ENCODE results near the gene MEGF9. TPM values are rescaled to one million over a fixed set of nuclear protein-coding genes. Genes with fewer than 3 reads are reported as not detected.

The MEGF9 gene
- total and polyA plus RNA-seq, 2 of the 13 experiments (the other 11 are each of a cell fraction or from before 2014, with no cell fraction given), result 3.1 to 3.3 TPM

GRCh38 chr9:120562861-120563443 is 151.3 kb downstream of the MEGF9 start (continued):
- TF ChIP-seq ZNF513 (CRISPR knock-in tag; conservative IDR thresholded peaks at IDR 0.05), result no peak
- TF ChIP-seq SMYD3 (CRISPR knock-in tag; IDR thresholded peaks at IDR 0.05), result no peak
- no peak for TF ChIP-seq ZNF577 (CRISPR knock-in tag; IDR thresholded peaks at IDR 0.05; ENCODE audit: borderline replicate concordance, low read depth)
- TF ChIP-seq, protein P1, sequence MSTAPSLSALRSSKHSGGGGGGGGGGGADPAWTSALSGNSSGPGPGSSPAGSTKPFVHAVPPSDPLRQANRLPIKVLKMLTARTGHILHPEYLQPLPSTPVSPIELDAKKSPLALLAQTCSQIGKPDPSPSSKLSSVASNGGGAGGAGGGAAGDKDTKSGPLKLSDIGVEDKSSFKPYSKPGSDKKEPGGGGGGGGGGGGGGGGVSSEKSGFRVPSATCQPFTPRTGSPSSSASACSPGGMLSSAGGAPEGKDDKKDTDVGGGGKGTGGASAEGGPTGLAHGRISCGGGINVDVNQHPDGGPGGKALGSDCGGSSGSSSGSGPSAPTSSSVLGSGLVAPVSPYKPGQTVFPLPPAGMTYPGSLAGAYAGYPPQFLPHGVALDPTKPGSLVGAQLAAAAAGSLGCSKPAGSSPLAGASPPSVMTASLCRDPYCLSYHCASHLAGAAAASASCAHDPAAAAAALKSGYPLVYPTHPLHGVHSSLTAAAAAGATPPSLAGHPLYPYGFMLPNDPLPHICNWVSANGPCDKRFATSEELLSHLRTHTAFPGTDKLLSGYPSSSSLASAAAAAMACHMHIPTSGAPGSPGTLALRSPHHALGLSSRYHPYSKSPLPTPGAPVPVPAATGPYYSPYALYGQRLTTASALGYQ (CRISPR knock-in tag; IDR thresholded peaks at IDR 0.05), result no peak
- no peak for TF ChIP-seq E2F2 (CRISPR knock-in tag; IDR thresholded peaks at IDR 0.05; ENCODE audit: borderline replicate concordance)
- no peak for TF ChIP-seq U2AF2 (IDR thresholded peaks at IDR 0.05; ENCODE audit: low read depth, low read length)

GRCh38 chr9:120561709-120562108 is 152.6 kb downstream of the MEGF9 start:
- peaks cover 17 to 56% of the 10 kb centered on the region in 2 experiments for H3K36me3 ChIP-seq (replicated peaks in 1 of 2; ENCODE audit: control insufficient read depth in 1 of 2, insufficient read depth in 2 of 2, low read length in 2 of 2)
- FAIRE-seq, result no peak
- no peaks in the 10 kb centered on the region for H3K9me3 ChIP-seq (ENCODE audit: low read length)
- DNase-seq (ENCODE audit: low spot score), result no peak
- no peak for ATAC-seq
- H3K9ac ChIP-seq (ENCODE audit: insufficient read depth, low read depth, low read length), result no peak overlapping the region
- no peak overlapping the region for H3K4me2 ChIP-seq (ENCODE audit: low read depth, low read length)
- H4K20me1 ChIP-seq (ENCODE audit: insufficient read depth, low read length), result no peaks in the 10 kb centered on the region
- H2AFZ ChIP-seq (ENCODE audit: low read length), result no peak overlapping the region
- no peaks in the 10 kb centered on the region for H3K27me3 ChIP-seq (ENCODE audit: control insufficient read depth in 1 of 2, insufficient read depth in 2 of 2, low read length in 2 of 2)
- in situ Hi-C loops (cut with HindIII; ENCODE audit: extremely low pct_ligation_motif_present, low pct_unique_long_range_greater_than_20kb), result no loop called here
- WGBS (ENCODE audit: low lambda C conversion rate), result 100% methylated on average over 1 of the region's 1 CpG
- CTCF ChIA-PET (ENCODE audit: low intra/inter-chr PET ratio, low total read pairs), result no interaction called here
- peaks cover 47% of the 10 kb centered on the region for H3K4me1 ChIP-seq (ENCODE audit: insufficient read depth, low read length)
- peaks cover 83% of the 10 kb centered on the region for H3K79me2 ChIP-seq (ENCODE audit: insufficient read depth, low read length)
- no peak for TF ChIP-seq ZNF121 (CRISPR knock-in tag; IDR thresholded peaks at IDR 0.05)
- peak; percentile 72; the same call in 1 of the 2 replicates for TF ChIP-seq ZNF652 (CRISPR knock-in tag; IDR thresholded peaks at IDR 0.05; ENCODE audit: borderline replicate concordance, low read depth)
- H3K4me3 ChIP-seq (replicated peaks in 1 of 3; ENCODE audit: insufficient read depth in 1 of 3, low read depth in 2 of 3, low read length in 3 of 3), result no peak overlapping the region
- intact Hi-C loops (cut with micrococcal nuclease; ENCODE audit: unreplicated experiment), result no loop called here
- H3K27ac ChIP-seq (ENCODE audit: extremely low read length, insufficient read depth, low read length), result no peak overlapping the region
- BruUV-seq (replicated peaks), result no TSS peak
- POLR2A ChIA-PET, result interaction anchor here (4.1 kb wide), 1 partner anchor 9 kb away, joined by 25 read pairs; no protein-coding TSS in a partner anchor
